Activated T-helper 1 cell treated with Interleukin-2 at 50 U/mL for 16 hours (primary cell): ENCODE results near the gene MRPL12.

ENCODE experiments used
- DNase-seq: peaks from one replicate; pipeline ENCODE4 v3.0.0-alpha.2; 2020; ENCODE audit warnings: low read depth

Gene MRPL12

GRCh38 chr17:81740395-81740961, 37.3 kb downstream of the MRPL12 start:
- DNase-seq: no peak

GRCh38 chr17:81741049-81741593, 38.0 kb downstream of the MRPL12 start:
- DNase-seq: no peak

- no peak for DNase-seq
Measured at GRCh38 chr17:81741594-81742452, 38.7 kb downstream of the MRPL12 start.
